Mesendoderm (in vitro differentiated cells): Measurements from ENCODE around the gene LHX2.

Source experiments
- DNase-seq: peaks from one replicate; pipeline ENCODE4 v3.0.0; 2013
- H2AK5ac ChIP-seq: 2 replicates; pipeline ENCODE4 v1.6.1; 2013; ENCODE audit warnings: low read length, inconsistent platforms
- H2BK120ac ChIP-seq: 2 replicates; pipeline ENCODE4 v1.6.1; 2013; ENCODE audit warnings: low read depth, mild to moderate bottlenecking, low read length, moderate library complexity, mixed read lengths
- H2BK15ac ChIP-seq: replicated peaks from 2 replicates; pipeline ENCODE4 v1.6.1; 2013; ENCODE audit warnings: low read depth, mild to moderate bottlenecking, moderate library complexity
- H2BK5ac ChIP-seq: 2 replicates; pipeline ENCODE4 v1.6.1; 2013; ENCODE audit warnings: low read length, inconsistent platforms
- H3K18ac ChIP-seq: 2 replicates; pipeline ENCODE4 v1.6.1; 2013; ENCODE audit warnings: mild to moderate bottlenecking, low read length, mixed read lengths
- H3K23ac ChIP-seq: one replicate; pipeline ENCODE4 v1.6.1; 2013; ENCODE audit warnings: low read length
- H3K27ac ChIP-seq: 2 replicates; pipeline ENCODE4 v1.5.1; 2013; ENCODE audit warnings: low read depth, mild to moderate bottlenecking, inconsistent platforms, low read length, moderate library complexity
- H3K27me3 ChIP-seq: 2 replicates; pipeline ENCODE4 v1.6.1; 2013; ENCODE audit warnings: low read length, control low read depth, mild to moderate bottlenecking, inconsistent platforms; ENCODE audit not compliant: insufficient read depth, poor library complexity
- H3K36me3 ChIP-seq: 2 replicates; pipeline ENCODE4 v1.6.1; 2013; ENCODE audit warnings: low read length, inconsistent platforms; ENCODE audit not compliant: control insufficient read depth, insufficient read depth
- H3K4ac ChIP-seq: one replicate; pipeline ENCODE4 v1.6.1; 2013; ENCODE audit warnings: low read depth, mild to moderate bottlenecking, low read length, moderate library complexity
- H3K4me1 ChIP-seq: 2 replicates; pipeline ENCODE4 v1.6.1; 2013; ENCODE audit warnings: low read depth, low read length, inconsistent platforms; ENCODE audit not compliant: control insufficient read depth
- H3K4me2 ChIP-seq: 2 replicates; pipeline ENCODE4 v1.6.1; 2013; ENCODE audit warnings: low read length
- H3K4me3 ChIP-seq: 2 replicates; pipeline ENCODE4 v1.5.1; 2013; ENCODE audit warnings: mild to moderate bottlenecking, low read length
- H3K56ac ChIP-seq: one replicate; pipeline ENCODE4 v1.6.1; 2013; ENCODE audit warnings: low read length
- H3K79me1 ChIP-seq: 2 replicates; pipeline ENCODE4 v1.6.1; 2013; ENCODE audit warnings: low read length, inconsistent platforms
- H3K79me2 ChIP-seq: 2 replicates; pipeline ENCODE4 v1.6.1; 2013; ENCODE audit warnings: mild to moderate bottlenecking, low read length; ENCODE audit not compliant: control insufficient read depth, insufficient read depth
- H3K9ac ChIP-seq: 2 replicates; pipeline ENCODE4 v1.6.1; 2013; ENCODE audit warnings: low read length, inconsistent platforms
- H4K5ac ChIP-seq: one replicate; pipeline ENCODE4 v1.6.1; 2013; ENCODE audit warnings: low read length
- H4K8ac ChIP-seq: one replicate; pipeline ENCODE4 v1.6.1; 2013; ENCODE audit warnings: low read depth, mild to moderate bottlenecking, control low read depth, low read length, moderate library complexity
- WGBS: extraction: QIAGEN DNeasy Blood & Tissue Kit; methylation state at CpG from one replicate; pipeline ENCODE4 v1.1.7; 2013; ENCODE audit warnings: low lambda C conversion rate, missing lambda C conversion rate; ENCODE audit not compliant: insufficient coverage; ENCODE audit errors: extremely low coverage; 5-methylcytosine and 5-hydroxymethylcytosine counted together

The LHX2 gene

GRCh38 chr9:124044448-124044847, 32.9 kb downstream of the LHX2 start:
- H2BK5ac ChIP-seq, result no peak overlapping the region
- H2AK5ac ChIP-seq, result no peak overlapping the region
- no peaks in the 10 kb centered on the region for H3K79me2 ChIP-seq
- no peak overlapping the region for H3K4ac ChIP-seq
- H3K27me3 ChIP-seq, result peaks cover 3% of the 10 kb centered on the region
- H3K79me1 ChIP-seq, result no peaks in the 10 kb centered on the region
- no peak overlapping the region for H3K18ac ChIP-seq
- peak overlapping the region; percentile 15 for H3K56ac ChIP-seq
- no peak overlapping the region for H4K8ac ChIP-seq
- H3K4me2 ChIP-seq, result no peak overlapping the region
- no CpG with 5 or more reads among the region's 5 CpGs for WGBS
- no peaks in the 10 kb centered on the region for H3K4me1 ChIP-seq
- no peak for DNase-seq
- no peak overlapping the region for H2BK120ac ChIP-seq
- no peak overlapping the region for H2BK15ac ChIP-seq
- H3K4me3 ChIP-seq, result no peak overlapping the region
- H3K23ac ChIP-seq, result no peak overlapping the region
- H3K27ac ChIP-seq, result no peak overlapping the region
- H3K36me3 ChIP-seq, result no peaks in the 10 kb centered on the region
- H3K9ac ChIP-seq, result no peak overlapping the region
- H4K5ac ChIP-seq, result no peak overlapping the region

- no peak overlapping the region for H2BK120ac ChIP-seq
- no peak overlapping the region for H3K4ac ChIP-seq
- no peak overlapping the region for H3K4me3 ChIP-seq
- no peak for DNase-seq
- H2BK5ac ChIP-seq, result no peak overlapping the region
- H3K56ac ChIP-seq, result peak overlapping the region; percentile 79
- H4K5ac ChIP-seq, result no peak overlapping the region
- H3K4me1 ChIP-seq, result no peaks in the 10 kb centered on the region
- H4K8ac ChIP-seq, result peak overlapping the region; percentile 28
- no CpG with 5 or more reads among the region's 49 CpGs for WGBS
- H3K4me2 ChIP-seq, result peak overlapping the region; percentile 46
- peak overlapping the region; percentile 50 for H3K9ac ChIP-seq
- H3K79me2 ChIP-seq, result no peaks in the 10 kb centered on the region
- no peaks in the 10 kb centered on the region for H3K79me1 ChIP-seq
- peaks cover 3% of the 10 kb centered on the region for H3K27me3 ChIP-seq
- H2AK5ac ChIP-seq, result no peak overlapping the region
- H3K27ac ChIP-seq, result no peak overlapping the region
- peak overlapping the region; percentile 69 for H3K18ac ChIP-seq
- H2BK15ac ChIP-seq, result no peak overlapping the region
- H3K36me3 ChIP-seq, result no peaks in the 10 kb centered on the region
- no peak overlapping the region for H3K23ac ChIP-seq
Measured at GRCh38 chr9:124045076-124045829, 33.7 kb downstream of the LHX2 start.

- WGBS, result no CpG with 5 or more reads among the region's 18 CpGs
- H3K56ac ChIP-seq, result no peak overlapping the region
- no peak overlapping the region for H2BK15ac ChIP-seq
Measured at GRCh38 chr9:124045830-124046177, 34.2 kb downstream of the LHX2 start.

GRCh38 chr9:124046189-124046588, 34.6 kb downstream of the LHX2 start:
- no peak overlapping the region for H3K27ac ChIP-seq
- H3K56ac ChIP-seq, result no peak overlapping the region
- no peak for DNase-seq
- H3K4me1 ChIP-seq, result no peaks in the 10 kb centered on the region
- peaks cover 3% of the 10 kb centered on the region for H3K27me3 ChIP-seq
- no peak overlapping the region for H2BK120ac ChIP-seq
- no peak overlapping the region for H2BK15ac ChIP-seq
- H3K9ac ChIP-seq, result no peak overlapping the region
- H3K4me2 ChIP-seq, result no peak overlapping the region
- no peaks in the 10 kb centered on the region for H3K79me2 ChIP-seq
- H3K79me1 ChIP-seq, result no peaks in the 10 kb centered on the region
- no peak overlapping the region for H3K4me3 ChIP-seq
- no peak overlapping the region for H3K23ac ChIP-seq
- no peak overlapping the region for H2BK5ac ChIP-seq
- no peak overlapping the region for H3K4ac ChIP-seq
- no peak overlapping the region for H4K5ac ChIP-seq
- no peak overlapping the region for H2AK5ac ChIP-seq
- H4K8ac ChIP-seq, result no peak overlapping the region
- H3K18ac ChIP-seq, result no peak overlapping the region
- no peaks in the 10 kb centered on the region for H3K36me3 ChIP-seq
- WGBS, result no CpG with 5 or more reads among the region's 10 CpGs

More at GRCh38 chr9:124045830-124046177, 34.2 kb downstream of the LHX2 start:
- Histone ChIP-seq H3K79me1 (no peaks in the 10 kb centered on the region), H3K4ac (no peak overlapping the region), H4K5ac (no peak overlapping the region), H3K27ac (no peak overlapping the region), H3K79me2 (no peaks in the 10 kb centered on the region), H2BK120ac (no peak overlapping the region), H3K18ac (peak overlapping the region; percentile 69), H3K23ac (no peak overlapping the region), H2AK5ac (no peak overlapping the region), H3K9ac (peak overlapping the region; percentile 1), H3K4me3 (no peak overlapping the region), H3K27me3 (peaks cover 3% of the 10 kb centered on the region), H4K8ac (peak overlapping the region; percentile 28), H2BK5ac (no peak overlapping the region), H3K4me1 (no peaks in the 10 kb centered on the region), H3K36me3 (no peaks in the 10 kb centered on the region), H3K4me2 (peak overlapping the region; percentile 46)
- no peak for DNase-seq

- Histone ChIP-seq H2BK5ac (no peak overlapping the region), H3K4ac (no peak overlapping the region), H4K5ac (no peak overlapping the region), H3K18ac (no peak overlapping the region), H3K36me3 (no peaks in the 10 kb centered on the region), H3K79me2 (no peaks in the 10 kb centered on the region), H3K9ac (no peak overlapping the region), H3K27me3 (peaks cover 3% of the 10 kb centered on the region), H2BK120ac (no peak overlapping the region), H3K79me1 (no peaks in the 10 kb centered on the region), H2BK15ac (no peak overlapping the region), H4K8ac (no peak overlapping the region), H3K27ac (no peak overlapping the region), H3K4me3 (no peak overlapping the region), H3K23ac (no peak overlapping the region), H3K56ac (no peak overlapping the region), H3K4me2 (no peak overlapping the region), H3K4me1 (no peaks in the 10 kb centered on the region), H2AK5ac (no peak overlapping the region)
- no CpG with 5 or more reads among the region's 8 CpGs for WGBS
- no peak for DNase-seq
Measured at GRCh38 chr9:124047251-124047672, 35.7 kb downstream of the LHX2 start.

- no CpG with 5 or more reads among the region's 1 CpG for WGBS
- H3K56ac ChIP-seq, result no peak overlapping the region
- H3K27ac ChIP-seq, result no peak overlapping the region
- no peak overlapping the region for H2BK5ac ChIP-seq
- no peaks in the 10 kb centered on the region for H3K79me1 ChIP-seq
- H2BK15ac ChIP-seq, result no peak overlapping the region
- no peaks in the 10 kb centered on the region for H3K4me1 ChIP-seq
- H4K5ac ChIP-seq, result no peak overlapping the region
- H4K8ac ChIP-seq, result no peak overlapping the region
- no peak overlapping the region for H3K18ac ChIP-seq
- no peak overlapping the region for H3K23ac ChIP-seq
- H3K36me3 ChIP-seq, result no peaks in the 10 kb centered on the region
- H3K79me2 ChIP-seq, result no peaks in the 10 kb centered on the region
- no peak for DNase-seq
- H3K9ac ChIP-seq, result no peak overlapping the region
- no peak overlapping the region for H2AK5ac ChIP-seq
- no peak overlapping the region for H2BK120ac ChIP-seq
- no peak overlapping the region for H3K4me2 ChIP-seq
- H3K27me3 ChIP-seq, result peaks cover under 1% of the 10 kb centered on the region
- H3K4ac ChIP-seq, result no peak overlapping the region
- H3K4me3 ChIP-seq, result no peak overlapping the region
Measured at GRCh38 chr9:124050955-124051354, 39.4 kb downstream of the LHX2 start.
